ENCODE results near the gene PDE11A. TPM values are rescaled to one million over a fixed set of nuclear protein-coding genes. Genes with fewer than 3 reads are reported as not detected.

PDE11A gene
- polyA plus RNA-seq, 6 donors from 2014 or later = not detected

GRCh38 chr2:177635696-177636095 lies 436.9 kb downstream of the PDE11A start:
- Mint-ChIP-seq H3K27ac (no peak overlapping the region), H3K4me3 (no peak overlapping the region), H3K27me3 (no peaks in the 10 kb centered on the region), H3K36me3 (no peaks in the 10 kb centered on the region), H3K4me1 (peaks cover 0 to 16% (median 10%) of the 10 kb centered on the region in 3 donors), H3K9me3 (peaks cover 0 to 8% (median 0%) of the 10 kb centered on the region in 7 donors)
- ATAC-seq (ENCODE audit: low read depth in 2 of 2) (no peak), DNase-seq (no peak)

GRCh38 chr2:177633910-177634294 lies 438.7 kb downstream of the PDE11A start:
- ATAC-seq (ENCODE audit: low read depth in 2 of 2) (no peak), DNase-seq (no peak)
- no peaks in the 10 kb centered on the region for H3K27me3 Mint-ChIP-seq
- peak overlapping the region; percentile 46 to 91 (median 86) for H3K4me3 Mint-ChIP-seq
- H3K27ac Mint-ChIP-seq = peak overlapping the region in 4 of 6 donors; percentile 75 to 86 (median 82)
- peaks cover 0 to 8% (median 0%) of the 10 kb centered on the region in 7 donors for H3K9me3 Mint-ChIP-seq
- H3K36me3 Mint-ChIP-seq = no peaks in the 10 kb centered on the region
- H3K4me1 Mint-ChIP-seq = peaks cover 0 to 16% (median 14%) of the 10 kb centered on the region in 3 donors

GRCh38 chr2:177633111-177633510 lies 439.5 kb downstream of the PDE11A start:
- DNase-seq = no peak
- Mint-ChIP-seq H3K4me1 (peaks cover 0 to 16% (median 14%) of the 10 kb centered on the region in 3 donors), H3K4me3 (no peak overlapping the region), H3K36me3 (no peaks in the 10 kb centered on the region), H3K9me3 (peaks cover 0 to 8% (median 0%) of the 10 kb centered on the region in 7 donors), H3K27me3 (no peaks in the 10 kb centered on the region), H3K27ac (no peak overlapping the region)
- no peak for ATAC-seq (ENCODE audit: low read depth in 2 of 2)

DNA sequence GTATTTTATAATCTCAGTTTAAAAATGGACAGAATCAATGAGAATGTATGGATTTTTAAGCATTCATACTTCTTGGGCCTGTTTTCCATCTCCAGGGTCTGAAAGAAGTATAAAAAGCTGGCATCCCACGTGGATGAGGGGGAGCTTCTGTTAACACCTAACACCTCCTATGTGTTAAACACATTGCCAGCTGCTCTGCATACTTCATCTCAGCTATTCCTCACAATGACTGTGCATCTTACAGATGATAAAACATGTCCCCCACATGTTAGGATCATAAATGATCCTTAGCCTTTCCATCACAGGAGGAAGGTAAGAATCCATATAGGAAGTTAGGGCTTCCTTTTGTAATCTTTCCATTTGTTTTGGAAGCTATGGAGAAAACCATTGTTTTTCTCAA lies 440.9 kb downstream of the PDE11A start:
- Mint-ChIP-seq H3K4me1 (peaks cover 0 to 16% (median 15%) of the 10 kb centered on the region in 3 donors), H3K36me3 (no peaks in the 10 kb centered on the region), H3K9me3 (peaks cover 0 to 8% (median 0%) of the 10 kb centered on the region in 7 donors), H3K4me3 (no peak overlapping the region), H3K27ac (no peak overlapping the region), H3K27me3 (peaks cover 0 to 6% (median 0%) of the 10 kb centered on the region in 3 donors)
- no peak for DNase-seq
- no peak for ATAC-seq (ENCODE audit: low read depth in 2 of 2)

GRCh38 chr2:177629357-177630024 lies 443.1 kb downstream of the PDE11A start:
- ATAC-seq (ENCODE audit: low read depth in 2 of 2) = no peak
- Mint-ChIP-seq H3K9me3 (no peaks in the 10 kb centered on the region), H3K27me3 (peaks cover 0 to 11% (median 7%) of the 10 kb centered on the region in 3 donors), H3K4me3 (no peak overlapping the region), H3K4me1 (peaks cover 0 to 12% (median 8%) of the 10 kb centered on the region in 3 donors), H3K27ac (no peak overlapping the region), H3K36me3 (no peaks in the 10 kb centered on the region)
- no peak for DNase-seq

DNA sequence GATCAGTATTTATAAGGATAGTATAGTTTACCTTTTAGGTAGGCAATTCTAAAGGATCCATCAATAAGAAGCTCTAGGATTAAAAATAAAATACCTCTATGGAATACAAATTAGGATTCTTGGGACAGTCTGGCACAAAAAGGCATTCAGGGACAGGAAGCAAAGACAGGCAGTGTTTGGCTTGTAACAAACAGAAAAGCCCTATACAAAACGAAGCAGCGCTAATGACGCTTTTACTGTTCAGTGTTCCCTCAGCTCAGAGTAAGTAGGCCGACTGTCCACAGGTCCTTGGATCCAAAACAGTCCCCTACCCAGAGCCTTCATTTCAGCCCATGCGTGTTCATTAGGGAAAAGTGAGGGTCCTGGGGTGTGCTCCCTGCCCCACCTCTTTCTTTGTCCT lies 443.7 kb downstream of the PDE11A start:
- ATAC-seq (ENCODE audit: low read depth in 2 of 2) (no peak), DNase-seq (no peak)
- Mint-ChIP-seq H3K36me3 (no peaks in the 10 kb centered on the region), H3K27me3 (peaks cover 0 to 11% (median 7%) of the 10 kb centered on the region in 3 donors), H3K4me3 (no peak overlapping the region), H3K9me3 (no peaks in the 10 kb centered on the region), H3K4me1 (peaks cover 0 to 8% (median 1%) of the 10 kb centered on the region in 3 donors), H3K27ac (no peak overlapping the region)

GRCh38 chr2:177625744-177626650 lies 446.6 kb downstream of the PDE11A start:
- peak; percentile 68 to 75 for ATAC-seq (ENCODE audit: low read depth in 2 of 2)
- H3K36me3 Mint-ChIP-seq = no peaks in the 10 kb centered on the region
- H3K4me3 Mint-ChIP-seq = peak overlapping the region in 2 of 8 donors; percentile 20 to 28
- H3K4me1 Mint-ChIP-seq = peaks cover 0 to 7% (median 0%) of the 10 kb centered on the region in 3 donors
- no peak overlapping the region for H3K27ac Mint-ChIP-seq
- H3K27me3 Mint-ChIP-seq = peaks cover 0 to 11% (median 11%) of the 10 kb centered on the region in 3 donors
- no peaks in the 10 kb centered on the region for H3K9me3 Mint-ChIP-seq
- DNase-seq = no peak

DNA sequence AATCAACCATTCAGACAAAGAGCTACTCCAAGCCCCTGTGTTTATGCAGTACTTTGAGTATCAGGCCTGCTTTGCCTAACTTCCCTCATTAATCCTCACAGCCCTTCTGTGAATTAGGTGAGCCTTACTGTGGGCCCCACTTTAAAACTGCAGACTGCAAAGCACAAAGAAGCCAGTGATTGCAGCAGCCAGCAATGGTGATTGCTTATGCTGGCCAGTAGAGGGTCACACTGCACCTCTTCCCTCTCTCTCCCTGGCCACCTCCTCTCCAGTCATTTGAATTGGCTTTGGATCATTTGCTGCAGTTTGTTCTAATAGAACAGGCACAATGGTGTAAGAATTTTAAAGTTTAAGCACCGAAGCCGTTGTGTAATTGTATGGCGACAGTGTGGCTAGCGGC lies 450.1 kb downstream of the PDE11A start:
- no peak overlapping the region for H3K27ac Mint-ChIP-seq
- no peaks in the 10 kb centered on the region for H3K9me3 Mint-ChIP-seq
- H3K27me3 Mint-ChIP-seq = peaks cover 0 to 11% (median 11%) of the 10 kb centered on the region in 3 donors
- no peak overlapping the region for H3K4me3 Mint-ChIP-seq
- no peaks in the 10 kb centered on the region for H3K36me3 Mint-ChIP-seq
- DNase-seq (no peak), ATAC-seq (ENCODE audit: low read depth in 2 of 2) (no peak)
- peaks cover 4 to 11% (median 8%) of the 10 kb centered on the region in 3 donors for H3K4me1 Mint-ChIP-seq

DNA sequence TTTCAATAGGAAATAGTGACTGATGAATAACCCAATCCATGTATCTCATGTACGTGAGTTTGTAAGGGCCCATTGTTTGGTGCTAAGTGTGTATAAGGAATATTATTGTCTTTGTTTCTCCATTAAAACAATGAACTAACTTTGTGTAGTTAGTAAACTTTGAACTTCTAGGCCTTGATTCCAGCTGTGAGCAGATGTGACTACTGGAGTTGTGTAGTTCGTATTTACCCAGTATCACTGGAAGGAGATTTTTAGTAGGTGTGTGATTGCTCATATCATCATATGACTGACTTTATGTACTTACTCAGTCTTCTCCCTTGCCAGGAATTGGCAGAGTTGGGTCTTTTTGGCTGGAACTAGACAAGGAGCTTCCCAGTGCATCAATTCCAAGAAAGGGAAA lies 452.6 kb downstream of the PDE11A start:
- H3K36me3 Mint-ChIP-seq = no peaks in the 10 kb centered on the region
- H3K27ac Mint-ChIP-seq = peak overlapping the region in 1 of 6 donors; percentile 100
- H3K4me3 Mint-ChIP-seq = peak overlapping the region in 2 of 8 donors; percentile 18 to 92
- peaks cover 0 to 4% (median 0%) of the 10 kb centered on the region in 3 donors for H3K27me3 Mint-ChIP-seq
- peaks cover 4 to 8% (median 7%) of the 10 kb centered on the region in 3 donors for H3K4me1 Mint-ChIP-seq
- ATAC-seq (ENCODE audit: low read depth in 2 of 2) (no peak), DNase-seq (no peak)
- no peaks in the 10 kb centered on the region for H3K9me3 Mint-ChIP-seq

GRCh38 chr2:177619461-177619860 lies 453.1 kb downstream of the PDE11A start:
- Mint-ChIP-seq H3K27ac (peak overlapping the region in 5 of 6 donors; percentile 89 to 100 (median 100)), H3K4me1 (peaks cover 4 to 8% (median 7%) of the 10 kb centered on the region in 3 donors), H3K36me3 (no peaks in the 10 kb centered on the region), H3K9me3 (no peaks in the 10 kb centered on the region), H3K27me3 (peaks cover 0 to 4% (median 0%) of the 10 kb centered on the region in 3 donors), H3K4me3 (peak overlapping the region in 7 of 8 donors; percentile 76 to 98 (median 95))
- DNase-seq (no peak), ATAC-seq (ENCODE audit: low read depth in 2 of 2) (no peak)

DNA sequence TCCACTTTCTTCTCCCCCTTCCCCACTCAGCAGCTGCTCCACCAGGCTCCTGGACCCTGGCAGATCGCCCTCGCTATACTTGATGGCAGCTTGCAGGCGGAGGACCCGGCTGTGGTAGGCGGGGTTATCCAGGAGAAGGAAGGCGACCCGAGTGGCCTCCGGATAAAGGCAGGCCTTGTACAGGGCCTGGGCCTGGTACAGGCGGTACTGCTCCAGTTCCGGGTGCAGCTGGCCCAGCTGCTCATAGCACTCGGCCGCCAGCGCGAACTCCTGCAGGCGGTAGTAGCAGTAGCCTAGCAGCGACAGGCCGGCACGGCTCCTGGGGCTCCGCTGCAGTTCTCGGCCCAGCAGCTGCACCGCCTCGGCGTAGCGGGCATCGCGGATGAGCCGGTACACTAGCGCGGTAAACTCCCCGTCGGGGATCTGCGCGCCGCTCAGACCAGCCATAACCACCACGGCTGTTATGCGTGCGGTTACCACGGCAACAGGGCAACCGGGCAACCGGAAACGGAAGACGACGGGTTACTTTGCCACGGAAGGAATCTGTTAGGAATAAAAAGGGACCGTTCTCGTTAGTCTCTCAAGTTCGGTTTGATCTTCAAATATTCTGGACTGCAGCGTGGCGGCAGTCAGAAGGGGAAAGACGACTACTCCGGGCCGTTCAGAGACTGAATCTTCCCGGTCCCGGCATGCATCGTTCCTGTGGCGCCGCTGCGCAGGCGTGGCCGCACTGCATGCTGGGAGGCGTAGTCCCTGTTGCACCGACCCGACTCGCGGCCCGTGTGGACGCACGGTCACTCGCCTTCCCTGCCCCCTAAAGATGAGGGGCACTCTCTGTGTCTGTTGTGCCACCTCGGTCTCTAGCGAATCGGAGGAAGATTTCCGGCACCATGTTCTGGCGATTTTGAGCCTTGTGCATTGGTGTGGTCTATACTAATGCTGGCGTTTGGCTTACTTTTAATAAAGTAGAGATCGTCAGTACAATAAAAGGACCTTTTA lies 454.0 kb downstream of the PDE11A start:
- Mint-ChIP-seq H3K4me1 (peaks cover 4 to 8% (median 7%) of the 10 kb centered on the region in 3 donors), H3K36me3 (no peaks in the 10 kb centered on the region), H3K9me3 (no peaks in the 10 kb centered on the region), H3K27ac (peak overlapping the region; percentile 99 to 100 (median 100)), H3K27me3 (peaks cover 0 to 4% (median 0%) of the 10 kb centered on the region in 3 donors), H3K4me3 (peak overlapping the region; percentile 92 to 98 (median 96))
- peak; percentile 94 for DNase-seq
- peak; percentile 93 to 95 for ATAC-seq (ENCODE audit: low read depth in 2 of 2)

GRCh38 chr2:177617849-177618248 lies 454.7 kb downstream of the PDE11A start:
- H3K27ac Mint-ChIP-seq = peak overlapping the region; percentile 99 to 100 (median 100)
- peaks cover 0 to 4% (median 0%) of the 10 kb centered on the region in 3 donors for H3K27me3 Mint-ChIP-seq
- H3K36me3 Mint-ChIP-seq = no peaks in the 10 kb centered on the region
- H3K9me3 Mint-ChIP-seq = no peaks in the 10 kb centered on the region
- H3K4me3 Mint-ChIP-seq = peak overlapping the region; percentile 92 to 98 (median 96)
- H3K4me1 Mint-ChIP-seq = peaks cover 4 to 8% (median 7%) of the 10 kb centered on the region in 3 donors
- ATAC-seq (ENCODE audit: low read depth in 2 of 2) = no peak
- DNase-seq = no peak

Measured in naive B cell (primary cell).